ENCODE measurements around the gene AATF. TPM values are rescaled to one million over a fixed set of nuclear protein-coding genes. Genes with fewer than 3 reads are reported as not detected.

The AATF gene
- total and polyA plus RNA-seq, 4 donors: 28.2 to 41.4 (median 38.7) TPM

GRCh38 chr17:36923814-36924221 lies 24.9 kb upstream of the AATF start:
- DNase-seq (no peak), ATAC-seq (ENCODE audit: insufficient read depth, low FRiP score) (no peak)
- H3K9ac ChIP-seq (ENCODE audit: insufficient read depth in 1 of 2, low read length in 2 of 2): no peak overlapping the region
- H3K4me3 ChIP-seq: no peak overlapping the region
- no peaks in the 10 kb centered on the region for H3K36me3 ChIP-seq (ENCODE audit: control insufficient read depth in 4 of 4, insufficient read depth in 4 of 4, low read length in 4 of 4)
- no peak overlapping the region for H3K27ac ChIP-seq (ENCODE audit: low read depth in 1 of 2, low read length in 1 of 2)
- 69 to 81% methylated on average over 5 of the region's 5 CpGs for WGBS, 2 donors
- H3K4me1 ChIP-seq (ENCODE audit: control insufficient read depth in 5 of 5, insufficient read depth in 5 of 5, low read length in 5 of 5): peaks cover 0 to 19% (median 3%) of the 10 kb centered on the region in 5 donors
- H3K9me3 ChIP-seq (ENCODE audit: control insufficient read depth in 4 of 4, insufficient read depth in 3 of 4, low read length in 3 of 4): no peaks in the 10 kb centered on the region
- peaks cover under 1 to 48% (median 38%) of the 10 kb centered on the region in 3 donors for H3K27me3 ChIP-seq (ENCODE audit: control insufficient read depth in 3 of 3, insufficient read depth in 3 of 3, low read length in 2 of 3)
- no peak for TF ChIP-seq CTCF (IDR thresholded peaks at IDR 0.05; ENCODE audit: control extremely low read depth, extremely low read depth)

- ATAC-seq (ENCODE audit: insufficient read depth, low FRiP score): no peak
- no peak for DNase-seq
These were observed 22.5 kb upstream of the AATF start for GRCh38 chr17:36926226-36926625.

GRCh38 chr17:36926701-36927100 lies 22.1 kb upstream of the AATF start:
- no peak overlapping the region for H3K9ac ChIP-seq (ENCODE audit: insufficient read depth in 1 of 2, low read length in 2 of 2)
- ATAC-seq (ENCODE audit: insufficient read depth, low FRiP score) (no peak), DNase-seq (no peak)
- no peak overlapping the region for H3K27ac ChIP-seq (ENCODE audit: low read depth in 1 of 2, low read length in 1 of 2)
- H3K9me3 ChIP-seq (ENCODE audit: control insufficient read depth in 4 of 4, insufficient read depth in 3 of 4, low read length in 3 of 4): no peaks in the 10 kb centered on the region
- no peak for TF ChIP-seq CTCF (IDR thresholded peaks at IDR 0.05; ENCODE audit: control extremely low read depth, extremely low read depth)
- H3K4me3 ChIP-seq: no peak overlapping the region
- 74 to 76% methylated on average over 2 of the region's 2 CpGs for WGBS, 2 donors
- H3K36me3 ChIP-seq (ENCODE audit: control insufficient read depth in 4 of 4, insufficient read depth in 4 of 4, low read length in 4 of 4): no peaks in the 10 kb centered on the region
- H3K4me1 ChIP-seq (ENCODE audit: control insufficient read depth in 5 of 5, insufficient read depth in 5 of 5, low read length in 5 of 5): peaks cover 0 to 15% (median 5%) of the 10 kb centered on the region in 5 donors
- peaks cover 0 to 63% (median 58%) of the 10 kb centered on the region in 3 donors for H3K27me3 ChIP-seq (ENCODE audit: control insufficient read depth in 3 of 3, insufficient read depth in 3 of 3, low read length in 2 of 3)

More at GRCh38 chr17:36926226-36926625, 22.5 kb upstream of the AATF start:
- H3K27me3 ChIP-seq (ENCODE audit: control insufficient read depth in 3 of 3, insufficient read depth in 3 of 3, low read length in 2 of 3): peaks cover 0 to 63% (median 57%) of the 10 kb centered on the region in 3 donors
- no peak overlapping the region for H3K4me3 ChIP-seq
- WGBS, 2 donors: 71 to 76% methylated on average over 3 of the region's 3 CpGs
- H3K4me1 ChIP-seq (ENCODE audit: control insufficient read depth in 5 of 5, insufficient read depth in 5 of 5, low read length in 5 of 5): peaks cover 0 to 11% (median 3%) of the 10 kb centered on the region in 5 donors
- no peaks in the 10 kb centered on the region for H3K9me3 ChIP-seq (ENCODE audit: control insufficient read depth in 4 of 4, insufficient read depth in 3 of 4, low read length in 3 of 4)
- H3K27ac ChIP-seq (ENCODE audit: low read depth in 1 of 2, low read length in 1 of 2): no peak overlapping the region
- no peak for TF ChIP-seq CTCF (IDR thresholded peaks at IDR 0.05; ENCODE audit: control extremely low read depth, extremely low read depth)
- H3K9ac ChIP-seq (ENCODE audit: insufficient read depth in 1 of 2, low read length in 2 of 2): no peak overlapping the region
- no peaks in the 10 kb centered on the region for H3K36me3 ChIP-seq (ENCODE audit: control insufficient read depth in 4 of 4, insufficient read depth in 4 of 4, low read length in 4 of 4)

Data from lung (tissue), 12 donors.